Activated CD8-positive, alpha-beta memory T cell treated with anti-CD3 and anti-CD28 coated beads, Interleukin-2, amount 50 U/mL, for 48 hours (primary cell): ENCODE results near the gene STK36.
"Not testable (repeated sequence)": the region's sequence is repeated elsewhere in the genome, so short reads cannot be mapped to it uniquely, and the experiment has no call there.

ENCODE experiments used
- DNase-seq: peaks from one replicate; pipeline ENCODE4 v3.0.0-alpha.2; 2020

The STK36 gene

DNA sequence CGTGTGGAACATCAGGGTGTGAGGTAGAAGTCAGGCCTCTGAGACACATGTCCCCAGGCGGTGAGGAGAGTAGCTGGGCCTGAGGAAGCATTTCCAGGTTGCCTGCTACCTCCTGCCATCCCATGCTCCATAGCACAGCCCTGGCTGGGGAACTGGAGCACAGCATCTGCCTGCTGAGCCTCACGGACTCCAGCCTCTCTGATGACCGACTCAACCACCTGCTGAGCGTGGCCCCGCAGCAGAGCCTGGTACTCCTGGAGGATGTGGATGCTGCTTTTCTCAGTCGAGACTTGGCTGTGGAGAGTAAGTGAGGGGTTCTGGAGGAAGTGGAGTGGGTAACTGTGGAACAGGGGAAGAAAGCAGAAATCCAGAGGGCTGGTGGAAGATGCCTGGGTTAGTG is 9.5 kb upstream of the STK36 start:
- DNase-seq: no peak

DNA sequence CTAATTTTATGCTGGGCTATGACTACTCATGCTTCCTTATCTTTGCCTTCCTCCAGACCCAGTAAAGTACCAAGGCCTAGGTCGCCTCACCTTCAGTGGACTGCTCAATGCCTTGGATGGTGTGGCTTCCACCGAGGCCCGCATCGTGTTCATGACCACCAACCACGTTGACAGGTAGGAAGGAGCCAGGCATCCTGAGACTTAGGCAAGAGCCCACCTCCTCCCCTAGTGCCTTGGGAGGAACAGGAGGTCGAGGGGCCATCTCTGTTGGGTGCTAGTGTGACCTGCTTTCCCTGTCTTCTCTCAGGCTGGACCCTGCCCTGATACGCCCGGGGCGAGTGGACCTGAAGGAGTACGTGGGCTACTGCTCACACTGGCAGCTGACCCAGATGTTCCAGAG is 9.1 kb upstream of the STK36 start:
- no peak for DNase-seq

DNA sequence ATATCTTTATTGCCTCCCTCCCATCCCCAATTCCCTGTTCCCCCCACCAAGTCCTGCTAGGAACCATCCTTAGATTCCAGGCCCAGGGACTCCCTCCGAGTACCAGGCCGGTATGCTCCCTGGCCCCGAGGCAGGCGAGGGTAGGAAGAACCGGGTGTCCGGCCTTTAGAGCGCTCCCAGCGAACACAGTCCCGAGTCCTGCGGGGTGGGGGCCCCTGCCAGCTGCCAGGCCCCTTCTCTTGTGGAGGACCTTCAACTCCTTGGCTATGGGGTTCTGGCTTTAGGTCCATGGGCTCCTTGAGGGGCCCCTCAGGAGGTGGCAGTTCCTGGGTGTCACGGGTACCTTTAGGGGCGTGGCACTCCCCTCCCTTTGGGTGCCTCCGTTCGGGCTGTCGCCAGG is 8.0 kb upstream of the STK36 start:
- no peak for DNase-seq

DNA sequence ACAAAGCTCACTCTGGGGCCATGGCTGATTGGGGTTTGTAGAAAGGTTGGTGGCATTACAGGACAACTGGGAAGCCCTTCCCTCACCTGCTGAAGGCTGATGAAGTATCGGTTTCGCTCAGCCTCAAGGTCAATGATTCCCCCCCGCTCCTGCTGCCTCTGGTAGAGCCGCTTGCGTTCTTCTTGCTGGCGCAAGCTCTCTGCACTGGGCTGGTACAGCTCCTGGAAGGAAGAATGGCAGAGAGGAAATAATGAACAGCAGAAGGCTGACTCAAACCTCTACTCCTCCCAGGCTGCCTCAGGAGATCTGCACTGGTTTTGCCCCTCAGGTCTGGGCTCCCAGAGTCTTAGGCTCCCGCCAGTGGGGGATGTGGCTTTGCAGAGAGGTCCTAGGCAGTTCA is 7.2 kb upstream of the STK36 start:
- no peak for DNase-seq

DNA sequence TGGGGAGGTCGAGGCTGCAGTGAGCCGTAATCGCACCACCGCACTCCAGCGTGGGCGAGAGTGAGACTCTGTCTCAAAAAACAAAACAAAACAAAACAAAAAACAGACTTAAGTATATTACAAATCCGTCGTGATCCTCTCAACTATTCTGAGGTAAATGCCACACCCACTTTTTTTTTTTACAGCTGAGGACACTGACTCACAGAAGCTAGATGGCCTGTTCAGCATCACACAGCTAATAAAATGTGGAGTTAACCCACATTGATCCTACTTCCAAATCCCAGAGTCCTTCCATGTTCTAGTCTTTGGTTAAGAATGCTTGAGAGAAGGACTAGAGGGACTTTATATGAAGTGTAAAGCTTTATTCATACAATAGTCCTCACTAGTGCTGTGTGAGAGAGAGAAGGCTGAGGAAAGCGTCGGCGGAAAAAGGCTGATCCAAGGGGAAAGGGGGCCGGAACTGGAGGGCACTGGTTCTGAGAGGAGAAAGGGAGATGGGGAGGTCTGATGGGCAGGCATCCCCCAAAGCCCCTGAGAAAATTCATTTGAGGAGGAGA is 711 bp upstream of the STK36 start:
- no peak for DNase-seq

DNA sequence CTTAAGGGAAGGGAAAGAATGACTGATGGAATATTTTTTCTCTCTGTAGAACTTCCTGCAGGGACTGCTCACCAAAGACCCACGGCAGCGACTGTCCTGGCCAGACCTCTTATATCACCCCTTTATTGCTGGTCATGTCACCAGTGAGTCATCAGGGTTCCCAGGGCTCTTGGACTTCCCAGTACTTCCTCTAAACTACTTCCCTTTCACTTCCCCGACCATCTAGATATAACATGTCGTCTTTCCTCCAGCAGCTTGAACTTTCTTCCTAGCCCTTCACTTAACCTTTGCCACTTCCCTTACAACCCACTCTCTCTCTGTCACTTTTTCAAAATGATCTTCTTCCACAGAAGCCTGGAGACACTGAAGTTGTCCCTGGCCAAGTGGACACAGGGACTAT is 7.2 kb downstream of the STK36 start:
- no peak for DNase-seq

DNA sequence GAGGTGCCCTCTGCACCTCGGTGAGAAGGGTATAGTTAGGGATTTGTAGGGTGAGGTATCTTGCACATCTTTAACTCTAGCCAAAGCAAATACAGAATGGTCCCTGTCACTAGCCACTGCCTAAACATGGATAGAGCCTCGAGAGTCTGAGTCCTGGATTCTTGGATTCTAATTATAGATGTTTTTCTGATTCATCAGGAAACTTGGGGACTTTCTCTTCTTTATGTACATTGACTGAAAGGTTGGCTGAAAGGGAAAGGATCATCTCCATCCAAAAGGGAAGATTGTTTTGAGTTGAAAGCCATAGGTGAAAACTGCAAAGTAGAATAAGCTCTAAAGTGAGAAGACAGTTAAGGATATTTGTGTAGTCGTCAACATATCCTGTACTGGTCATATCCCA is 8.2 kb downstream of the STK36 start:
- no peak for DNase-seq

DNA sequence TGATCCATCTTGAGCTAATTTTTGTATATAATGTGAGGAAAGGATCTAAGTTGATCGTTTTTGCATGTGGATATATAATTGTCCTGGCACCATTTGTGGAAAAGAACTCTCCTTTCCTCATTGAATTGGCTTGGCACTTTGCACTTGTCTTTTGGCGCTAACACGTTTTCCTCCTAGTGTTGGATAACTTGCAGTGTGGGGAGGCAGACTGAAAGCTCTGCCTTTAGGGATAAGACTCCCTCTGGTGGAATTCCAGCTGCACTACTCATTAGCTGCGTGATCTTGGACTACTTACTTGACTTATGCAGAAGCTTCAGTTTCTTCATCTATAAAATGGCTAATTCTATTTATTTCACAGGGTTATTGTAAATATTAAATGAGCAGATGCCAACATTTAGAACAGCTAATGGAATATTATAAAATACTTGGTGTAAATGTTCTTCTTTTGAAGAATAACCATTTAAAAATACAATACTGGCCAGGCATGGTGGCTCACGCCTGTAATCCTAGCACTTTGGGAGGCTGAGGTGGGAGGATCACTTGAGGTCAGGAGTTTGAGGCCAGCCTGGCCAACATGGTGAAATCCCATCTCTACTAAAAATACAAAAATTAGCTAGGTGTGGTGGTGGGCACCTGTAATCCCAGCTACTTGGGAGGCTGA is 15.6 kb downstream of the STK36 start:
- not testable (repeated sequence) for DNase-seq

DNA sequence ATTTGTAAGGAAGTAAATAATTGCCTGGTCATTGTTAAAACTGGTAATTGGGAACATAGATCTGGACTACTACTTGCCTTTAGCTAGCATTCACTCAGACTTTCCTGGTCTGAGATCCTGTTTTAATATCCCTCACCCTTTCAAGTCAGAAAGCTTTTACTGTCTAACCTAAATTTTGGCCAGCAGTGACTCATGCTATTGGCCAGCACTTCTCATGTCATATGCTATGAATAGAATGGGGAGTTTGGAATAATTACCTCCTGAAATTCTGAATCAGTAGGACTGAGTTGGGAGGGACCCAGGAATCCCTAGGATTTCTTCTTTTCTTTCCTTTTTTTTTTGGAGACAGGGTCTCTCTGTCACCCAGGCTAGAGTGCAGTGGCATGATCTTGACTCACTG is 19.3 kb downstream of the STK36 start:
- DNase-seq: no peak

DNA sequence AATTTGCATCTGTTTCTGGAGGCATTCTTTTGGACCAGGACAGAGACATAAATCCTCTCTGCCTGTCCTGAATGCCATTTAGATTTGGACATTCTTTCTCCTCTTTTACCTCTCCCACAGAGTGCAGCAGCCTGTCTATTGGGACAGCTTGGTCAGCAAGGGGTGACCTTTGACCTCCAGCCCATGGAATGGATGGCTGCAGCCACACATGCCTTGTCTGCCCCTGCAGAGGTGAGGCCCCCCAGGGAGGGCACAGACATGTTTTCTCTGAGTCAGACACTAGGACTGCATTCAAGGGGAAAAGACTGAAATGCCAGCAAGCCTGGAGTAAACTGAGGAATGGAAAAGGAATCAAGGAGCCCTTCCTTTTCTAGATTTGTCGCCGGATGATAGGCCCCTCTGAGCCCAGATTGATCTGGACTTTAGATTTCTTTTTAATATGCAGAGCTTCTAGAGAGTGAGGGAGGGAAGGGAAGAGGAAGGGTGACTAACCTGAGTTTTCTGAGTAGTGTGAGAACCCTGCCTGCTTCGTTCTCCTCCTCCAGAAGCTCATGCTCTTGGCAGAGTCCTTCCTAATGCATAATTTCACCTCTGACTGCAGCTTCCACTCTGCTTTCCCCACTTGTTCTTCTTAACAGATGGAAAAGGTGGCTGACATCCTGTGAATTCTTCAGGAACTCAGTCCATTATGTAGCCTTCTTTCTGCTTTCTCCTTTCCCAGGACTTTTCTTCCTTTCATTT is 22.7 kb downstream of the STK36 start:
- no peak for DNase-seq

DNA sequence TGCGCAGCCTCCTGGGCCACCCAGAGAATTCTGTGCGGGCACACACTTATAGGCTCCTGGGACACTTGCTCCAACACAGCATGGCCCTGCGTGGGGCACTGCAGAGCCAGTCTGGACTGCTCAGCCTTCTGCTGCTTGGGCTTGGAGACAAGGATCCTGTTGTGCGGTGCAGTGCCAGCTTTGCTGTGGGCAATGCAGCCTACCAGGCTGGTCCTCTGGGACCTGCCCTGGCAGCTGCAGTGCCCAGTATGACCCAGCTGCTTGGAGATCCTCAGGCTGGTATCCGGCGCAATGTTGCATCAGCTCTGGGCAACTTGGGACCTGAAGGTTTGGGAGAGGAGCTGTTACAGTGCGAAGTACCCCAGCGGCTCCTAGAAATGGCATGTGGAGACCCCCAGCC is 27.0 kb downstream of the STK36 start:
- DNase-seq: no peak

DNA sequence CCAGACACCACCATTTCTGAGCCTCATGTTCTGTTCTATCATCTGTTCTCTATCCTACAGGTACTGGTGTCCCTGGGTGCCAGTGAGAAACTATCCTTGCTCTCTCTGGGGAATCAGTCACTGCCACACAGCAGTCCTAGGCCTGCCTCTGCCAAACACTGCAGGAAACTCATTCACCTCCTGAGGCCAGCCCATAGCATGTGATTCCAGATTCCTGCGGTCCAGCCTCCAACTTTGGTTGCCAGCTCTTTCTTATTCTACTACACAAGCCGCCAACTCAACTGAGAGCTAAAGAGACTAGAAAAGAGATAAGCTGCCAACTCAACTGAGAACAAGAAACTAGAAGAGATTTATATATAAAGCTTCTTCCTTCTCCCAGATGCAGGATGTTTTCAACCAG is 29.9 kb downstream of the STK36 start:
- DNase-seq: peak; percentile 20

DNA sequence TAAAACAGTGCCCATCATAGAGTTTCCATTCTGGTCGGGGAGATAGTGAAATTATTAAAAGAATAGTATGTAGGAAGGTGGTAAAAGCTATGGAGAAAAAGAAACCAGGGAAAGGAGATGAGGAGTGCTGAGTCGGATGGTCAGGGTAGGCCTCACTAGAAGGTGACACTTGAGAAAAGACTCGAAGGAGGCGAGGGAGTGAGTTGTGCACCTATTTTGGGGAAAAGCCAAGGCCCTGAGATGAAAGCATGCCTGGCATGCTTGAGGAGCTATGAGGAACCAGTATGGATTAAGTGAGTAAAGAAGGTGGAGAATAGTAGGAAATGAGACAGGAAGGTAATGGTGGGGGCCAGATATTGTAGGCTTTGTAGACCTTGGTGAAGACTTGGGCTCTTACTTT is 31.5 kb downstream of the STK36 start:
- DNase-seq: peak; percentile 4

DNA sequence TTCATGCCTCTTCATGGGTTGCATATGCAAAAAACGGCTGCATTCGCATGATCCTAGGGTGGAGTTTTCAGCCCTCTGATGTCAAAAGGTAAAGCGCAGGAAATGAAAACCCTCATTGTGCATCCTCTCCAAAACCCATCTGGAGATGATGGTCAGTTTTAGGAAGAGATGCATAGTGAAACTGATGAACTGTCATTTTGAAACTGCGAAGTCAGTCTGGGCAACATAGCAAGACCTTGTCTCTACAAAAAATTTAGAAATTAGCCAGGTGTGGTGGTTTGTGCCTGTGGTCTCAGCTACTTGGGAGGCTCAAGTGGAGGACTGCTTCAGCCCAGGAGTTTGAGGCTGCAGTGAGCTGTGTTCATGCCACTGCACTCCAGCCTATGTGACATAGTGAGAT is 36.2 kb downstream of the STK36 start:
- DNase-seq: no peak

DNA sequence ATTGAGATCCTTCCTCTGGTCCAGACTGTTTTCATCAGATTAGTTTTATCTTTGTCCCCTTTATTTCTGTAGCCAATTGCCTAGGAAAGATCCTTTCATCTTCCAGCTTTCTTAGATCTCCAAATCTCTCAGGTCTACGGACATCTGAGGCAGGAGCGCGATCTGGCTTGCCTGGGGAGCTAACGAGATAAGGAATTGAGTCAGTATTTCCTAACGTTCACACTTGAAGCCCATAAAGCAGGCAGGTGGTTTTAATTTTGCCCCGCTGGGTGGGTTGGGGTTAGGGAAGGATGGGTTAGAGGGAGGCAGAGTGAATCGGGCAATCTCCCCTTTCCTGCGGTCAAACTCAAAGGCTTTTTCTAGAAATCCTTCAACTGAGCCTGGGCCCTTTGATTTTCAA is 38.0 kb downstream of the STK36 start:
- no peak for DNase-seq

DNA sequence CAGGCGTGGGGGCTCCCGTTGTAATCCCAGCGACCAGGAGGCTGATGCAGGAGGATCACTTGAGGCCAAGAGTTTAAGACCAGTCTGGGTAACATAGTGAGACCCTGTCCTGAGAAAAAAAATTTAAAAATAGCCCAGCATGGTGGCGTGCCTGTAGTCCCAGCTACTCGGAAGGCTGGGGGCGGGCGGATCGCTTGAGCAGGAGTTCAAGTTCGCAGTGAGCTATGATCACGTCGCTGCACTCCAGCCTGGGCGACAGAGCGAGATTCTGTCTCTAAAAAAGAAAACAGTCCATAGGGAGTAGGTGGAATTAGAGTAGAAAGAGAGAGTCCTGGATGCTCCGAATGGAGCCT is 38.4 kb downstream of the STK36 start:
- no peak for DNase-seq

DNA sequence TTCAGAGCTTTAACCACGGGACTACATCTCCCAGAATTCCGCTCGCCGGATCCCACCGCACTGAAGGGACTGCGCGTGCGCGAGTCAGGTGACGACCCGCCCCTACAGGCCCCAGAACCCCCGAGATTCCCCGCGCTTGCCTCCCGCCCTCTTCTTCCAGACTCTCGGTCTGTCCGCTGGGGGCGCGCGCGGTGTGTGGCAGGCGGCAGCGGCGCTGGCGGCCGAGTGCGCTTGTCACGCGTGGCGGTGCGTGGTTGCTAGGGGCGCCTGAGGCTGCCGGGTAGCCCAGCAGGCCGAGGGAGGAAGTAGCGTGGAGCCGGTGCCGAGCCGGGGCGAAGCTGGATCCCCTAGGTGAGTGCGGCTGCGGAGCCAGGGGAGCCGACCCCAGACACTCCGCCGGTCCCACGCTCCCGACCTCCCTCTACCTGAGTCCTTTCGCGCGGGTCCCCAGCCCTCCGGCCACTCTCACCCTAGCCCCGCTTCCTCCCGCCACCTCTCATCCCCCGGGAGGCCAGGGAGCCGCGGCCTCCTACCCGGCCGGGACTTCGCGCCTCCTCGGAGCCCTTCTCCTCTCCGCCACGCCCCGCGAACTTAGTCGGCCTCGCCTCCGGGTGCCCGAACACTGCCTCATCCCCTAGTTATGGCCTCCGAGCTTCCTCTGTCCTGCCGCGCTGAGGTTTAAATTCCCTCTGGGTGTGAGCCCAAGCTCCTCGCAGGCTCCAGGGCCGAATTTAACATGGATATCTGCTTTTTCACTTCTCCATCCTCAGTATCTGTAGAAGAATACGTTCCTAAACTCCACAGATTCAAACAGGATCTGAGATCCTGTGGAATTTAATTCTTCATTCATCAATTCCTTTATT is 39.0 kb downstream of the STK36 start, which contains the start of gene TTLL4:
TTLL4 (plus strand) TSS at position 149 of the 863 bp plus-strand sequence. CDS start 26,842 bp downstream, outside the sequence.
- DNase-seq: peak; percentile 98

DNA sequence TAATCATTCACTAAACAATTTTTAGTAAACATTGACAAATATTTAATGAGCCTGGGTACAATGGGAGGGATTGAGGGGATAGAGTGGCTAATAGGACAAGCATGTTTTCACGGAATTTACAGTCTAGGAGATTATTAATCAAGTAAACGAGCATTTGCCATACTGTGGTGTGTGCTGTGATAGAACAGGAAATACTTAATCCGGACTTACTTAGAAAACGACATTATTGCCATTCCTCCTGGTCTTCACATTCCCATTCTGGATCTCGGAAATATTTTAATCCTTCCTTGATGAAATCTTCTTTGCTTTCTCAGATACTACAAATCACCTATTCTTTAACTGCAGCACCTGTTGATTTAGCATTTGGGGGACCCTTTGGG is 39.7 kb downstream of the STK36 start:
- no peak for DNase-seq

DNA sequence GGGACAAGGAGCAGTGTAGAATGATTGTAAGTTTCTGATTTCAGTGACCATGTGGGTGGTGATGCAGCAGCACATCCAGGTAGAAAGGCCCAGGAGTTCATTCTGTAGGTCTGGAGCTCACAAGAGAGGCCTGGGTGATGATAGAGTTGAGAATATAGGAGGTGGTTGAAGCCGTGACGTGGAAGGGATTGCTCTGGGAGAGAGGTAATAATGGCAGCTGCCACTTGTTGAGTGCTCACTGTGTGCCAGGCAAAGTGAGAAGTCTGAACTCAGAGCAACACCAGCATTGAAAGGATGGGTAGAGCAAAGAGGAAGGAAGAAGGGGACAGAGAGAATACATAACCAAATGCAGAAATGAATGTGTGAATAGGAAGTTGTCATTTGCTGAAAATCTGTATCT is 42.0 kb downstream of the STK36 start:
- no peak for DNase-seq

DNA sequence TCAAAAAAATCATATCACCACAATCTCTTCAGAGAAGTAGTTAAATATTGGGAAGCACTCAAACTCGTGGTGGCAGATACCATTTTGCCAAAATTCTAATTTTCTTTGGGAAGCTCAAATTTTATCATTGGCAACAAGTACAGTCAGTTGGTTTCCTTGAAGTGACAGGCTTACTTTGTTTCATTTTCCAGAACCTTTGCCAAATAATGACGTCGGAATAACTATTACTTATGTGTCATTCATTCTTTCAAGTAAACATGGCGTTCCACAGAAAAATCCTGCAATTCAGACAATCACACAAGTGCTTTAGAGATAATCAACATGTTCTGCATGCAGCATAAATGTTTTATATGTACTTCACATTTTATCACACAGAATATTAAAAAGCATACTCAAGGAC is 44.2 kb downstream of the STK36 start:
- no peak for DNase-seq

DNA sequence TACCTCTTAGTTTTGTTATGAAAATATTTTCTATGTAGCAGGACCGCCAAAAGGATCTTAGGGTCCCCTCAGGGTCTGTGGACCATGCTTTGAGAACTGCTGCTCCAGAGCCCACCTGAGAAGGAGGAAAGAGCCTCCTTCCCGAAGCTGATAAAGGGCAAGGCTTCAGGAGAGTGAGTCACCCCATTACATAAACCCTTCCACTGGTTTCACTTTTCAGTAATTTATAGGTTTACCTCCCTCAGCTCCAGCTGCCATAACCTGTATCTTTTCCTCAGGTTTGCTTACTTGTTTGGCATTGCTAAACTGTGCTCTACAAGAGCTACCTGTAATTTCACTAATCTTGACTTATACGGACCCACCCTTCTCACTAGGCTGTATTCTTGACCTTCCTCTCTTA is 45.4 kb downstream of the STK36 start:
- no peak for DNase-seq

DNA sequence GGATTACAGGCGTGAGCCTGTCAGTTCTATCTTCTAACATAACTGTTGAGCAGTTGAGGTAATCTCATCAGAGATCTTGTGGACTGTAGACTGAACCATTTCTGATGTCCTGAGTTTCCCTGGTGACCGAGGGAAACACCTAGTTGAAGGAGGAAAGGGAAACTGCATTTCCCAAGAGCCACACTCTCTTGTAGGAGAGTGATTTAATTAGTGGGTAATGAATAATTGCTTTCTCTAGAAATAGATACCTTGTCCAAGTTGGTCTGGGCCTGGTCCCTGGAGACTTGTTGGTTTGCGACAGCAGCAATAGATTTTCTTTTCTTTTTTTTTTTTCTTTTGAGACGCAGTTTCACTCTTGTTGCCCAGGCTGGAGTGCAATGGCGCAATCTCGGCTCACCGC is 46.2 kb downstream of the STK36 start:
- no peak for DNase-seq

DNA sequence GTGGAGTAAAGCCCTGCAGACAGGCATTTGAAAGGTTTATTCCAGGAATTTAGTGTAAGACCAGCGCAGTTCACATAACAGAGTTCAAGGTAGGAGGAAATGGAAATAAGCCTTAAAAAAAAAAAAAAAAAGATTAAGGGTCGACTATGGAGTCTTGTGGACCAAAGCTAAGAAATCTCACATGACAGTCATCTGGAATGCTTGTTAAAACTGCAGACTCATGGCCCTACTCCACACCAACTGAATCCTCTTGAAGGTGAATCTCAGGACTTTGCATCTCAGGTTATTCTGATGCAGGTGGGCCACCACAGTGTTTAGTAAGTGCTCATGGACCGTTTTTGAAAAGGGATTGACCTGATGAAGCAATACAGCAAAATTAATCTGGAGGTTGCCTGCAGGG is 47.6 kb downstream of the STK36 start:
- DNase-seq: no peak
